Central memory CD8-positive, alpha-beta T cell (primary cell): Measurements from ENCODE around the gene TARS3.
"Not testable (repeated sequence)": the region's sequence is repeated elsewhere in the genome, so short reads cannot be mapped to it uniquely, and the experiment has no call there.

Source experiments
- ATAC-seq: fragments of 150-1000 bp; cut with Tn5 transposase; replicated peaks from 2 replicates; pipeline ENCODE4 v1.10.0; 2022; ENCODE audit warnings: mild to moderate bottlenecking, moderate FRiP score, moderate number of reproducible peaks; ENCODE audit not compliant: poor library complexity, severe bottlenecking; ENCODE audit errors: extremely low read depth
- DNase-seq, 2 donors: peaks; one replicate each; pipeline ENCODE4 v3.0.0; 2021; ENCODE audit warnings: low spot score in 2 of 2
- H3K27ac Mint-ChIP-seq: one replicate; pipeline ENCODE4 v1.8.0; 2022; ENCODE audit warnings: low read depth, mild to moderate bottlenecking, moderate library complexity, mixed read lengths
- H3K27me3 Mint-ChIP-seq: one replicate; pipeline ENCODE4 v1.8.0; 2022; ENCODE audit warnings: mixed read lengths
- H3K36me3 Mint-ChIP-seq: one replicate; pipeline ENCODE4 v1.8.0; 2022; ENCODE audit warnings: mild to moderate bottlenecking, moderate library complexity, mixed read lengths; ENCODE audit not compliant: insufficient read depth
- H3K4me1 Mint-ChIP-seq: one replicate; pipeline ENCODE4 v1.8.0; 2022; ENCODE audit warnings: mixed read lengths
- H3K4me3 Mint-ChIP-seq: one replicate; pipeline ENCODE4 v1.8.0; 2022; ENCODE audit warnings: mild to moderate bottlenecking, moderate library complexity, mixed read lengths
- H3K9me3 Mint-ChIP-seq: one replicate; pipeline ENCODE4 v1.8.0; 2022; ENCODE audit warnings: mixed read lengths

Gene TARS3

DNA sequence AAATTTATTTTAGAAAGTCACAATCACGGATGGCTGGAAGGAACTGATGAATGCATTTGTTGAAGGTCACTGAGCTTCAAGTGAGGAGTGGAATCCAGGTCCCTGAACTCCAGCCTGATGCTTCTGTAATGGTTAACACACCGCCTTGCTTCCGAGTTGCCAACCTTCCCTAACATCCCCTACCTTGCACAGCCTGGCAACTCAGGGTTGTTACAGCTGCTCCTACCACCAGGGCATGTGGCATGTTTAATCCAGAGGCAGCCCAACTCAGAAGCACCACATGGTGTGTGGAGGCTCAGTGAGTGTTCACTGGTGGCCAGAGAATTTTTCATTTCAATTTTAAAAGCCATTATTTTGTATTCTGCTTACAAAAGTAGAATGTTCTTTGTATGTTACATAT lies 77.0 kb downstream of the TARS3 start:
- Mint-ChIP-seq H3K4me1 (peaks cover 30% of the 10 kb centered on the region), H3K9me3 (no peaks in the 10 kb centered on the region), H3K27me3 (no peaks in the 10 kb centered on the region), H3K36me3 (peaks cover 79% of the 10 kb centered on the region), H3K27ac (no peak overlapping the region), H3K4me3 (no peak overlapping the region)
- ATAC-seq = no peak
- DNase-seq = no peak

- Mint-ChIP-seq H3K36me3 (peaks cover 79% of the 10 kb centered on the region), H3K27ac (no peak overlapping the region), H3K27me3 (no peaks in the 10 kb centered on the region), H3K4me1 (peaks cover 35% of the 10 kb centered on the region), H3K4me3 (no peak overlapping the region), H3K9me3 (no peaks in the 10 kb centered on the region)
- ATAC-seq (no peak), DNase-seq (no peak)
Observed at GRCh38 chr15:101646672-101647071, 77.6 kb downstream of the TARS3 start.

DNA sequence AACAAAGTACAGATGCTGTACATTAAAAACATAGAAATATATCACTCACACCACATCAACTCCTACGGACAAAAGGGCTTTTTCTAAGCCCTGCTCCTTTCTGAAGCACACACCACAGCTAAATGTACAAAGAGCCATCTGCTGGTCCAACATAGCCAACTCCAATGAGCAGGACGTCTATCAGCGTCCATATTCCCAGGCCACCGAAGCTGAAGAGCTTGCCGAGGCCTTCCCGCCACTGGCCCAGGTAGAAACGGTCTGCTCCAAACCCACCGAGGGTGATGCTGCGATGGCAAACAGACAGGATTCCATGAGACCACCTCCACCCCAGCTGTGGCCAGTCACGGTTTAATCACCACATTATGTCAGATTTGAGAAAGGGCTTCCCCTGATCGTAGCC lies 81.9 kb downstream of the TARS3 start:
- Mint-ChIP-seq H3K9me3 (no peaks in the 10 kb centered on the region), H3K4me3 (no peak overlapping the region), H3K27ac (peak overlapping the region; percentile 97), H3K4me1 (peaks cover 21% of the 10 kb centered on the region), H3K27me3 (no peaks in the 10 kb centered on the region), H3K36me3 (peaks cover 67% of the 10 kb centered on the region)
- DNase-seq (no peak), ATAC-seq (no peak)

GRCh38 chr15:101641894-101642293 lies 82.4 kb downstream of the TARS3 start:
- Mint-ChIP-seq H3K4me1 (peaks cover 21% of the 10 kb centered on the region), H3K36me3 (peaks cover 65% of the 10 kb centered on the region), H3K27me3 (no peaks in the 10 kb centered on the region), H3K27ac (peak overlapping the region; percentile 97), H3K9me3 (no peaks in the 10 kb centered on the region), H3K4me3 (no peak overlapping the region)
- DNase-seq = peak in 1 of 2 donors; percentile 22
- ATAC-seq = peak; percentile 95

GRCh38 chr15:101641129-101641764 lies 83.0 kb downstream of the TARS3 start:
- H3K4me3 Mint-ChIP-seq = peak overlapping the region; percentile 25
- no peaks in the 10 kb centered on the region for H3K9me3 Mint-ChIP-seq
- H3K36me3 Mint-ChIP-seq = peaks cover 60% of the 10 kb centered on the region
- peaks cover 21% of the 10 kb centered on the region for H3K4me1 Mint-ChIP-seq
- peak; percentile 73 to 82 for DNase-seq
- ATAC-seq = peak; percentile 74
- no peaks in the 10 kb centered on the region for H3K27me3 Mint-ChIP-seq
- peak overlapping the region; percentile 97 for H3K27ac Mint-ChIP-seq

DNA sequence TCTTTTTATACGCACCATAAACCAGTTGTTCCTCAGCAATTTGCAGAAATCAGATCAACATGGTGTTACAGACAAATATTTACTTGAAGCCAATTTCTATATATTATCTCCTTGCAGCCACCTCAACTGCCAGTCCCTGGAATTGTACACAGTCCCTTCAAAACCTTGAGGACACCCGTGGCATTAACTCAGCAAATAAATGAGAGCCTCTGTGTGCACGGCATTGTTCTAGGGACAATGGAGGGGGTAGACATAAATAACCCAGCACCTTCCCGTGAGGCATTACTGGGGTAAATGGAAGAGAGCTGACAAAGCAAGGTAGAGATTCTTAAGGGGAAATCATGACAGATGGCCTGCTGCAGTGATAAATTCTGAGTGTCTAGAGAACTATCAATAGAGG lies 84.6 kb downstream of the TARS3 start:
- Mint-ChIP-seq H3K9me3 (no peaks in the 10 kb centered on the region), H3K4me1 (peaks cover 21% of the 10 kb centered on the region), H3K27ac (peak overlapping the region; percentile 13), H3K4me3 (no peak overlapping the region), H3K36me3 (peaks cover 48% of the 10 kb centered on the region), H3K27me3 (no peaks in the 10 kb centered on the region)
- no peak for ATAC-seq
- no peak for DNase-seq

GRCh38 chr15:101637919-101638318 lies 86.4 kb downstream of the TARS3 start:
- Mint-ChIP-seq H3K4me1 (peaks cover 17% of the 10 kb centered on the region), H3K9me3 (no peaks in the 10 kb centered on the region), H3K27me3 (no peaks in the 10 kb centered on the region), H3K4me3 (no peak overlapping the region), H3K27ac (no peak overlapping the region), H3K36me3 (peaks cover 36% of the 10 kb centered on the region)
- DNase-seq = no peak
- no peak for ATAC-seq

DNA sequence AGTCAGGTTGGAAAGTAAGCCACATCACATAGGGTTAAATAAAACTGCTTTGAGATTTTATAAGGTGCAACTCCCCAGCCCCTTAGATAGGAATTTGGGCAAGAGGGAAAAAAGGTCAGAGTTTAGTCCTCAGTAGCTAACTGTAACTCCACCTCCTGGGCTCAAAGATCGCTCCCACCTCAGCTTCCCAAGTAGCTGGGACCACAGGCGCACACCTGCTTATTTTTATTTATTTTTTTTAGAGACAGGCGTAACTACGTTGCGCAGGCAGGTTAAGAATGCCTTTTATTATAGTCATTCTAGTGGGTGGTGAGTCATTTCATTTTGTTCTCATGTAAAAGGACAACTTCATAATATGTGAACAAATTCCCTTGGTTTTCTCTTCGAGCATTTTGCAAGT lies 86.8 kb downstream of the TARS3 start:
- Mint-ChIP-seq H3K4me3 (no peak overlapping the region), H3K9me3 (no peaks in the 10 kb centered on the region), H3K4me1 (peaks cover 15% of the 10 kb centered on the region), H3K27me3 (no peaks in the 10 kb centered on the region), H3K27ac (no peak overlapping the region), H3K36me3 (peaks cover 32% of the 10 kb centered on the region)
- DNase-seq = no peak
- no peak for ATAC-seq

- ATAC-seq (no peak), DNase-seq (no peak)
- H3K4me1 Mint-ChIP-seq = peaks cover 11% of the 10 kb centered on the region
- H3K27ac Mint-ChIP-seq = no peak overlapping the region
- H3K36me3 Mint-ChIP-seq = peaks cover 27% of the 10 kb centered on the region
- no peaks in the 10 kb centered on the region for H3K9me3 Mint-ChIP-seq
- no peaks in the 10 kb centered on the region for H3K27me3 Mint-ChIP-seq
- H3K4me3 Mint-ChIP-seq = no peak overlapping the region
Observed at GRCh38 chr15:101637038-101637437, 87.2 kb downstream of the TARS3 start.

GRCh38 chr15:101635944-101636727 lies 88.1 kb downstream of the TARS3 start:
- ATAC-seq = no peak
- Mint-ChIP-seq H3K27me3 (no peaks in the 10 kb centered on the region), H3K4me3 (no peak overlapping the region), H3K9me3 (no peaks in the 10 kb centered on the region), H3K36me3 (peaks cover 21% of the 10 kb centered on the region), H3K4me1 (peaks cover 5% of the 10 kb centered on the region), H3K27ac (no peak overlapping the region)
- DNase-seq = no peak

DNA sequence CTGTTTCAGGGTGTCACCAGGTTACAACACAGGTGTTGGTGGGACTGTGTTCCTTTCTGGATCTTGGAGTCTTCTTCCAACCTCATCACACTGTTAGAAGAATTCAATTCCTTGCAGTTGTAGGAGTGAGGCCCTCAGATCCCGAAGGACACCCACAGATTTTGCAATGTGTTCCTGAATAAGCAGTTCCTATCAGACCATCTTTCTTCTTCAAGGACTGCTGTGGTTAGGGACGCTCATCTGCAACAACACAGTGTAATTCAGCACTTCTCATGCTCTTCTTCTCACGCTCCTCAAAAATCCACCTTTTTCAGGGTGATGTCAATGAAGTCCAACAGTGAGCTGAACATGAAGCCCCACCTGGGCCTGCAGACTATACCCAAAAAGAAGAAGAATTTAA lies 90.9 kb downstream of the TARS3 start:
- Mint-ChIP-seq H3K36me3 (peaks cover 8% of the 10 kb centered on the region), H3K27me3 (no peaks in the 10 kb centered on the region), H3K27ac (no peak overlapping the region), H3K4me1 (no peaks in the 10 kb centered on the region), H3K9me3 (no peaks in the 10 kb centered on the region), H3K4me3 (no peak overlapping the region)
- ATAC-seq (no peak), DNase-seq (no peak)

DNA sequence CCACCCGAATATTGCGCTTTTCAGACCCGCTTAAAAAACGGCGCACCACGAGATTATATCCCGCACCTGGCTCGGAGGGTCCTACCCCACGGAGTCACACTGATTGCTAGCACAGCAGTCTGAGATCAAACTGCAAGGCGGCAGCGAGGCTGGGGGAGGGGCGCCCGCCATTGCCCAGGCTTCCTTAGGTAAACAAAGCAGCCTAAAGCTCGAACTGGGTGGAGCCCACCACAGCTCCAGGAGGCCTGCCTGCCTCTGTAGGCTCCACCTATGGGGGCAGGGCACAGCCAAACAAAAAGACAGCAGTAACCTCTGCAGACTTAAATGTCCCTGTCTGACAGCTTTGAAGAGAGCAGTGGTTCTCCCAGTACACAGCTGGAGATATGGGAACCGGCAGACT lies 97.5 kb downstream of the TARS3 start:
- DNase-seq, H3K4me3 Mint-ChIP-seq, ATAC-seq, H3K36me3 Mint-ChIP-seq, H3K9me3 Mint-ChIP-seq, H3K27me3 Mint-ChIP-seq, H3K27ac Mint-ChIP-seq: not testable (repeated sequence)
- peaks cover 37% of the 10 kb centered on the region for H3K4me1 Mint-ChIP-seq

- ATAC-seq (no peak), DNase-seq (no peak)
- Mint-ChIP-seq H3K9me3 (no peaks in the 10 kb centered on the region), H3K36me3 (peaks cover 2% of the 10 kb centered on the region), H3K4me3 (no peak overlapping the region), H3K4me1 (peaks cover 37% of the 10 kb centered on the region), H3K27me3 (no peaks in the 10 kb centered on the region), H3K27ac (peak overlapping the region; percentile 25)
Observed at GRCh38 chr15:101625980-101626379, 98.3 kb downstream of the TARS3 start.
